IMR-90 (cell line): Measurements from ENCODE around the gene ROCK2. TPM values are rescaled to one million over a fixed set of nuclear protein-coding genes. Genes with fewer than 3 reads are reported as not detected.
A peak's percentile ranks its signal among the peaks of the same experiment; 100 is the strongest.

Experiments
- ATAC-seq: fragments of 200-7000 bp; cut with Tn5 transposase; 2 replicates; pipeline ENCODE4 v1.9.1; 2020; ENCODE audit warnings: low read depth, mild to moderate bottlenecking, moderate library complexity
- BruUV-seq: library from RNA; stranded (reverse); fragments of 400-500 nt; replicated peaks from 2 replicates; lab custom pipeline; 2021; lab: Mats Ljungman, UMichigan
- CTCF ChIA-PET: fragments of 300-600 bp; formaldehyde crosslinking; extraction: SDS; loops from one replicate; lab custom pipeline; 2021; ENCODE audit warnings: antibody characterized with exemption; lab: Yijun Ruan, JAX
- POLR2A ChIA-PET: fragments of 300-600 bp; sonication (Branson Sonifier 250); formaldehyde crosslinking; loops from one replicate; lab custom pipeline; 2022; ENCODE audit warnings: antibody characterized with exemption; ENCODE audit not compliant: unreplicated experiment; lab: Charles Lee
- DNase-seq: peaks from one replicate; pipeline ENCODE4 v3.0.0; 2013
- H2AFZ ChIP-seq: replicated peaks from 2 replicates; pipeline ENCODE3; 2013; ENCODE audit warnings: low read length, mild to moderate bottlenecking; ENCODE audit not compliant: poor library complexity
- H2AK5ac ChIP-seq: 2 replicates; pipeline ENCODE4 v1.6.1; 2013; ENCODE audit warnings: low read depth, low read length, inconsistent platforms
- H2AK9ac ChIP-seq: replicated peaks from 2 replicates; pipeline ENCODE3; 2013; ENCODE audit warnings: mild to moderate bottlenecking, low read depth, low read length, moderate library complexity; ENCODE audit not compliant: poor library complexity
- H2BK120ac ChIP-seq: 2 replicates; pipeline ENCODE4 v1.6.1; 2013; ENCODE audit warnings: low read depth, low read length, inconsistent platforms
- H2BK15ac ChIP-seq: 3 replicates; pipeline ENCODE4 v1.6.1; 2013; ENCODE audit warnings: low read depth, low read length, inconsistent platforms
- H2BK20ac ChIP-seq: 2 replicates; pipeline ENCODE4 v1.6.1; 2013; ENCODE audit warnings: low read depth, mild to moderate bottlenecking, inconsistent platforms, low read length, moderate library complexity
- H2BK5ac ChIP-seq: 2 replicates; pipeline ENCODE4 v1.6.1; 2013; ENCODE audit warnings: mild to moderate bottlenecking, low read depth, low read length, inconsistent platforms; ENCODE audit not compliant: poor library complexity, severe bottlenecking
- H3K14ac ChIP-seq: replicated peaks from 2 replicates; pipeline ENCODE4 v1.6.1; 2013; ENCODE audit warnings: low read depth, low read length, inconsistent platforms
- H3K18ac ChIP-seq: 2 replicates; pipeline ENCODE4 v1.6.1; 2013; ENCODE audit warnings: low read depth, low read length, control low read depth
- H3K23ac ChIP-seq: 2 replicates; pipeline ENCODE4 v1.6.1; 2013; ENCODE audit warnings: low read depth, low read length, inconsistent platforms
- H3K27ac ChIP-seq: 2 replicates; pipeline ENCODE4 v1.5.1; 2013; ENCODE audit warnings: mild to moderate bottlenecking, control low read depth, low read length; ENCODE audit not compliant: insufficient read depth
- H3K27me3 ChIP-seq: 2 replicates; pipeline ENCODE4 v1.6.1; 2013; ENCODE audit warnings: low read length; ENCODE audit not compliant: control insufficient read depth, insufficient read depth
- H3K36me3 ChIP-seq: 2 replicates; pipeline ENCODE4 v1.6.1; 2013; ENCODE audit warnings: low read length, mixed read lengths; ENCODE audit not compliant: control insufficient read depth, insufficient read depth
- H3K4ac ChIP-seq: 2 replicates; pipeline ENCODE4 v1.6.1; 2013; ENCODE audit warnings: low read depth, low read length, inconsistent platforms
- H3K4me1 ChIP-seq: 2 replicates; pipeline ENCODE4 v1.6.1; 2013; ENCODE audit warnings: low read length, mixed read lengths; ENCODE audit not compliant: control insufficient read depth, insufficient read depth
- H3K4me2 ChIP-seq: 2 replicates; pipeline ENCODE4 v1.6.1; 2013; ENCODE audit warnings: low read depth, mild to moderate bottlenecking, control low read depth, low read length, moderate library complexity
- H3K4me3 ChIP-seq: 2 replicates; pipeline ENCODE4 v1.5.1; 2013; ENCODE audit warnings: low read depth, mild to moderate bottlenecking, control low read depth, low read length, moderate library complexity; ENCODE audit not compliant: insufficient read depth
- H3K56ac ChIP-seq: 2 replicates; pipeline ENCODE4 v1.6.1; 2013; ENCODE audit warnings: low read length, inconsistent platforms; ENCODE audit not compliant: insufficient read depth; ENCODE audit errors: extremely low read depth
- H3K79me1 ChIP-seq, 2 experiments: 2 replicates each; pipeline ENCODE4 v1.6.1; 2013; ENCODE audit warnings: low read length in 2 of 2, inconsistent platforms in 1 of 2, low read depth in 1 of 2
- H3K9ac ChIP-seq: 2 replicates; pipeline ENCODE4 v1.6.1; 2013; ENCODE audit warnings: low read depth, low read length, control low read depth
- H3K9me1 ChIP-seq: 2 replicates; pipeline ENCODE4 v1.6.1; 2013; ENCODE audit warnings: low read length, inconsistent platforms; ENCODE audit not compliant: insufficient read depth
- H3K9me3 ChIP-seq: 2 replicates; pipeline ENCODE4 v1.6.1; 2013; ENCODE audit warnings: low read length; ENCODE audit not compliant: control insufficient read depth, insufficient read depth
- H4K20me1 ChIP-seq: 2 replicates; pipeline ENCODE4 v1.6.1; 2013; ENCODE audit warnings: low read length, inconsistent platforms; ENCODE audit not compliant: insufficient read depth
- H4K5ac ChIP-seq: 2 replicates; pipeline ENCODE4 v1.6.1; 2013; ENCODE audit warnings: mild to moderate bottlenecking, low read depth, low read length, control low read depth
- H4K8ac ChIP-seq, 2 experiments: 2 replicates each; pipeline ENCODE4 v1.6.1; 2013; ENCODE audit warnings: low read depth in 2 of 2, low read length in 2 of 2, control low read depth in 1 of 2, inconsistent platforms in 1 of 2
- H4K91ac ChIP-seq: 2 replicates; pipeline ENCODE4 v1.6.1; 2013; ENCODE audit warnings: low read depth, low read length, inconsistent platforms; ENCODE audit not compliant: insufficient read depth
- CTCF ChIP-seq: conservative IDR thresholded peaks from 2 replicates; pipeline ENCODE4 v1.5.1; 2012; ENCODE audit warnings: mild to moderate bottlenecking, low read depth, low read length, improper control_type of control experiment
- ELK1 ChIP-seq: fragments of 150-350 bp; IDR thresholded peaks from 2 replicates; pipeline ENCODE4 v1.6.1; 2016; ENCODE audit warnings: low read depth, mild to moderate bottlenecking, low read length, moderate library complexity, borderline replicate concordance
- FOS ChIP-seq: fragments of 150-350 bp; IDR thresholded peaks from 2 replicates; pipeline ENCODE4 v1.6.1; 2016; ENCODE audit warnings: low read depth, low read length
- MAFK ChIP-seq: IDR thresholded peaks from 2 replicates; pipeline ENCODE4 v1.6.1; 2012; ENCODE audit warnings: low read depth, low read length, improper control_type of control experiment
- MAZ ChIP-seq: IDR thresholded peaks from 2 replicates; pipeline ENCODE4 v1.6.1; 2012; ENCODE audit warnings: low read depth, mild to moderate bottlenecking, low read length, improper control_type of control experiment, moderate library complexity, borderline replicate concordance
- MXI1 ChIP-seq: IDR thresholded peaks from 2 replicates; pipeline ENCODE4 v1.6.1; 2012; ENCODE audit warnings: low read depth, mild to moderate bottlenecking, low read length, moderate library complexity, borderline replicate concordance
- POLR2A ChIP-seq: IDR thresholded peaks from 2 replicates; pipeline ENCODE4 v1.6.1; 2012; ENCODE audit warnings: mild to moderate bottlenecking, low read depth, low read length
- RAD21 ChIP-seq: IDR thresholded peaks from 2 replicates; pipeline ENCODE4 v1.6.1; 2012; ENCODE audit warnings: low read length, improper control_type of control experiment
- RCOR1 ChIP-seq: IDR thresholded peaks from 2 replicates; pipeline ENCODE4 v1.6.1; 2012; ENCODE audit warnings: mild to moderate bottlenecking, low read length, improper control_type of control experiment; ENCODE audit not compliant: insufficient replicate concordance
- RFX5 ChIP-seq: IDR thresholded peaks from 2 replicates; pipeline ENCODE4 v1.8.0; 2012; ENCODE audit warnings: low read depth, mild to moderate bottlenecking, low read length, moderate library complexity
- SMC3 ChIP-seq: fragments of 150-350 bp; IDR thresholded peaks from 2 replicates; pipeline ENCODE4 v1.6.1; 2016; ENCODE audit warnings: low read depth, mild to moderate bottlenecking, antibody characterized with exemption, low read length, moderate library complexity
- USF2 ChIP-seq: fragments of 150-350 bp; IDR thresholded peaks from 2 replicates; pipeline ENCODE4 v1.6.1; 2017; ENCODE audit warnings: mild to moderate bottlenecking, antibody characterized with exemption, low read length, low read depth
- WGBS, 2 experiments: methylation state at CpG; one replicate each; pipeline versions ENCODE4 v1.1.5 to v1.1.7; 2013; ENCODE audit warnings: missing lambda C conversion rate in 2 of 2; ENCODE audit not compliant: insufficient read length in 1 of 2; ENCODE audit errors: extremely low coverage in 2 of 2; 5-methylcytosine and 5-hydroxymethylcytosine counted together
- dilution Hi-C: fragments of 300-500 bp; cut with HindIII; formaldehyde crosslinking; loops from one replicate; pipeline ENCODE4 v1.14.3; 2018; ENCODE audit warnings: low sequenced_read_pairs; ENCODE audit not compliant: unreplicated experiment
- in situ Hi-C: fragments of 300-500 bp; cut with MboI; formaldehyde crosslinking; loops from 3 replicates; pipeline ENCODE4 v1.14.3; 2019; ENCODE audit warnings: low sequenced_read_pairs, inconsistent platforms, mixed read lengths
- intact Hi-C: fragments of 100-400 bp; cut with micrococcal nuclease; formaldehyde crosslinking; loops from 2 replicates; pipeline ENCODE4 v1.10.0; 2022
- polyA plus RNA-seq, 3 experiments: library from polyadenylated mRNA; depleted of rRNA; stranded (reverse); fragments of >200 nt; gene quantifications; 2 replicates each; pipeline ENCODE4 v1.2.3, GENCODE V29; 2012; ENCODE audit warnings: low replicate concordance in 1 of 3
- total RNA-seq: library from RNA; depleted of rRNA; stranded (reverse); fragments of >200 nt; gene quantifications from 2 replicates; pipeline ENCODE4 v1.2.3, GENCODE V29; 2012

ROCK2 gene
- total and polyA plus RNA-seq, 2 of the 4 experiments (the other 2 are of a cell fraction) = 9.0 to 28.3 TPM

- Histone ChIP-seq H3K14ac (no peak overlapping the region), H3K18ac (no peak overlapping the region), H4K91ac (no peak overlapping the region), H2AK5ac (no peak overlapping the region), H3K27ac (no peak overlapping the region), H4K20me1 (peaks cover 57% of the 10 kb centered on the region; the same call in 1 of the 2 replicates), H2AFZ (no peak overlapping the region), H3K9me3 (no peaks in the 10 kb centered on the region), H4K5ac (no peak overlapping the region), H3K27me3 (no peaks in the 10 kb centered on the region), H2BK120ac (no peak overlapping the region), H3K4ac (no peak overlapping the region), H3K9ac (no peak overlapping the region), H2AK9ac (no peak overlapping the region), H3K36me3 (no peaks in the 10 kb centered on the region), H3K4me2 (no peak overlapping the region), H2BK20ac (no peak overlapping the region), H2BK5ac (no peak overlapping the region), H3K4me3 (no peak overlapping the region), H3K56ac (no peak overlapping the region), H3K9me1 (peaks cover 5% of the 10 kb centered on the region), H3K23ac (no peak overlapping the region), H4K8ac (no peak overlapping the region), H3K4me1 (peaks cover 1% of the 10 kb centered on the region), H3K79me1 (peaks cover 18 to 53% of the 10 kb centered on the region in 2 experiments), H2BK15ac (no peak overlapping the region)
- ATAC-seq (0 out of 2 replicates have a peak, but pooled peaks have one; percentile 21), DNase-seq (peak; percentile 48)
- 83% methylated on average over 1 of the region's 1 CpG; no CpG with 5 or more reads in 1 of the 2 experiments for WGBS, 2 experiments
- TF ChIP-seq MAFK = no peak
- no peak for TF ChIP-seq MXI1
- TF ChIP-seq ELK1 = no peak
- TF ChIP-seq MAZ = no peak
- no peak for TF ChIP-seq RFX5
- no peak for TF ChIP-seq RAD21
- TF ChIP-seq CTCF = no peak
- TF ChIP-seq FOS = no peak
- TF ChIP-seq USF2 = no peak
- no peak for TF ChIP-seq POLR2A
- no peak for TF ChIP-seq RCOR1
- no peak for TF ChIP-seq SMC3
- intact Hi-C loops (no loop called here), in situ Hi-C loops (no loop called here), dilution Hi-C loops (no loop called here)
- ChIA-PET POLR2A (no interaction called here), CTCF (no interaction called here)
- BruUV-seq = no TSS peak
These were observed 29.9 kb downstream of the ROCK2 start for GRCh38 chr2:11314487-11314886.
